MCF 10A (cell line): Measurements from ENCODE around the gene MAGOH. TPM values are rescaled to one million over a fixed set of nuclear protein-coding genes. Genes with fewer than 3 reads are reported as not detected.

Experiments used
- BruUV-seq: library from RNA; stranded (reverse); fragments of 400-500 nt; replicated peaks from 2 replicates; lab custom pipeline; 2021; lab: Mats Ljungman, UMichigan
- CTCF ChIA-PET: fragments of 300-600 bp; sonication (Branson Sonifier 250); formaldehyde crosslinking; extraction: SDS; loops from one replicate; lab custom pipeline; 2021; ENCODE audit warnings: antibody characterized with exemption, inconsistent platforms; lab: Yijun Ruan, JAX
- POLR2A ChIA-PET: fragments of 300-600, 350-650 bp; sonication (Branson Sonifier 250); formaldehyde crosslinking; extraction: SDS; loops from one replicate; lab custom pipeline; 2020; ENCODE audit warnings: antibody characterized with exemption, inconsistent platforms; lab: Yijun Ruan, JAX
- DNase-seq: peaks from one replicate; pipeline ENCODE4 v3.0.0-alpha.2; 2018; ENCODE audit not compliant: unreplicated experiment
- H3K27ac Mint-ChIP-seq: one replicate; pipeline ENCODE4 v1.8.0; 2022; ENCODE audit warnings: mild to moderate bottlenecking, low read depth, mixed read lengths; ENCODE audit not compliant: unreplicated experiment
- H3K27me3 Mint-ChIP-seq: one replicate; pipeline ENCODE4 v1.8.0; 2022; ENCODE audit warnings: mixed read lengths; ENCODE audit not compliant: insufficient read depth, unreplicated experiment
- H3K36me3 Mint-ChIP-seq: one replicate; pipeline ENCODE4 v1.8.0; 2022; ENCODE audit warnings: mild to moderate bottlenecking, moderate library complexity, mixed read lengths; ENCODE audit not compliant: insufficient read depth, unreplicated experiment
- H3K4me1 Mint-ChIP-seq: one replicate; pipeline ENCODE4 v1.8.0; 2022; ENCODE audit warnings: mixed read lengths; ENCODE audit not compliant: insufficient read depth, unreplicated experiment
- H3K4me3 Mint-ChIP-seq: one replicate; pipeline ENCODE4 v1.8.0; 2022; ENCODE audit warnings: mild to moderate bottlenecking, moderate library complexity, mixed read lengths; ENCODE audit not compliant: unreplicated experiment
- H3K9me3 Mint-ChIP-seq: one replicate; pipeline ENCODE4 v1.8.0; 2022; ENCODE audit warnings: mixed read lengths; ENCODE audit not compliant: unreplicated experiment
- CTCF ChIP-seq: fragments of 200-600 bp; IDR thresholded peaks from one replicate; pipeline ENCODE4 v1.8.0; 2022; ENCODE audit warnings: antibody characterized with exemption, mild to moderate bottlenecking; ENCODE audit not compliant: unreplicated experiment
- intact Hi-C: fragments of 100-400 bp; cut with micrococcal nuclease; formaldehyde crosslinking; loops from 2 replicates; pipeline ENCODE4 v1.14.1; 2022
- total RNA-seq: library from RNA; stranded (reverse); gene quantifications from 2 replicates; pipeline ENCODE4 v1.2.3, GENCODE V29; 2022

Gene MAGOH
- total RNA-seq, 1 experiment from 2014 or later = 68.2 TPM

- Mint-ChIP-seq H3K36me3 (peaks cover 4% of the 10 kb centered on the region), H3K27ac (peak overlapping the region; percentile 27), H3K27me3 (no peaks in the 10 kb centered on the region), H3K9me3 (no peaks in the 10 kb centered on the region), H3K4me3 (no peak overlapping the region), H3K4me1 (peaks cover 15% of the 10 kb centered on the region)
- no peak for DNase-seq
- TF ChIP-seq CTCF = no peak
- ChIA-PET POLR2A (no interaction called here), CTCF (interaction anchor here (0.7 to 2.3 kb wide), 6 partner anchors 9 to 118 kb away, joined by 3 to 14 read pairs (median 4); no protein-coding TSS in a partner anchor)
- intact Hi-C loops = loop anchor here (10.0 kb wide), 1 partner anchor 480 kb away; no protein-coding TSS in a partner anchor
- BruUV-seq = no TSS peak
These were observed 36.3 kb upstream of the MAGOH start for GRCh38 chr1:53274541-53275185.

DNA sequence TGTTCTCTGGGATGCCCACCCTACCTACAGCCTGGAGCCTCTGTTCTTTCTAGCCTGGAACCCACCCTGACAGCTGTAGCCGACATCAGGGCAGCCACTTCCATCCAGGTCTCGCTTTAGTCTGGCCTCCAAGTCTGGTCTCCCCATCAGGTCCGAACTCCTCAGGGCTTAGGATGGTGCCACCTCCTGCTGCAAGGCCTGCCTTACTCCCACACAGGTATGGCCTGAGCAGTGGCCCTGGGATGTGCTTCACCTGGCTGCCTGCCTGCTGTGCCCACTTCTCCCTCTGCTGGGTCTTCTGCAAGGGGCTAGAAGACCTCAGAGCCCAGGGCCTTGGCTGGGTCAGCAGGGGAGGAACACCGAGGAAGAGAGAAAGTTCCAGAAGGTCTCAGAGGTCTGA lies 35.7 kb upstream of the MAGOH start:
- peaks cover 5% of the 10 kb centered on the region for H3K36me3 Mint-ChIP-seq
- H3K4me1 Mint-ChIP-seq = peaks cover 15% of the 10 kb centered on the region
- POLR2A ChIA-PET = interaction anchor here (0.7 to 1.0 kb wide), 3 partner anchors 52 to 315 kb away, joined by 3 to 4 read pairs (median 3); no protein-coding TSS in a partner anchor
- CTCF ChIA-PET = interaction anchor here (0.7 to 2.3 kb wide), 2 partner anchors 17 to 119 kb away, joined by 4 to 14 read pairs; no protein-coding TSS in a partner anchor
- no peak for TF ChIP-seq CTCF
- DNase-seq = no peak
- no TSS peak for BruUV-seq
- no peak overlapping the region for H3K4me3 Mint-ChIP-seq
- intact Hi-C loops = loop anchor here (10.0 kb wide), 1 partner anchor 481 kb away; no protein-coding TSS in a partner anchor
- H3K27ac Mint-ChIP-seq = peak overlapping the region; percentile 27
- no peaks in the 10 kb centered on the region for H3K27me3 Mint-ChIP-seq
- H3K9me3 Mint-ChIP-seq = no peaks in the 10 kb centered on the region

DNA sequence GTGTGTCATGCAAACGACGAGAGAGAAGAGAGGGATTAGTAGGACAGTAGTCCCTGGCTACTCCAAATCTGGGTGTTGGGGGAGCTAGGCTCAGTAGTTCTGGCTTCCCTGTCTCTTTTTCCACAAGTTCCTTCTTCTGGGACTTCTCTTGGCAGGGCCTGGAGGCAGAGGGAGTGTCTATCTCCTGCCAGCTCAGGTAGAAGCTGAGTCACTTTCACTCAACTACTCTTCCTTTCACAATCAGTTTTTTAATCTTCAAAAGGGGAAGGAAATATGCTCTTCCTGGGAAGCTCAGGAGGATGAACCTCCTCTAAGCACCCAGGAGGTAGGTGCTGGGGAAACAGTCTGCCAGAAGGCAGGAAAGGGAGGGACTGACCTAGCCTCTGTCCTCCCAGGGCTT lies 35.2 kb upstream of the MAGOH start:
- CTCF ChIA-PET = interaction anchor here (0.7 to 2.3 kb wide), 3 partner anchors 18 to 120 kb away, joined by 3 to 14 read pairs (median 4); no protein-coding TSS in a partner anchor
- POLR2A ChIA-PET = interaction anchor here (0.6 to 1.0 kb wide), 4 partner anchors 53 to 471 kb away, joined by 3 to 4 read pairs (median 3); no protein-coding TSS in a partner anchor
- peaks cover 9% of the 10 kb centered on the region for H3K36me3 Mint-ChIP-seq
- H3K27me3 Mint-ChIP-seq = no peaks in the 10 kb centered on the region
- intact Hi-C loops = loop anchor here (10.0 kb wide), 1 partner anchor 481 kb away; no protein-coding TSS in a partner anchor
- no TSS peak for BruUV-seq
- DNase-seq = peak; percentile 57
- peaks cover 15% of the 10 kb centered on the region for H3K4me1 Mint-ChIP-seq
- no peak overlapping the region for H3K27ac Mint-ChIP-seq
- H3K9me3 Mint-ChIP-seq = no peaks in the 10 kb centered on the region
- no peak for TF ChIP-seq CTCF
- no peak overlapping the region for H3K4me3 Mint-ChIP-seq

GRCh38 chr1:53272349-53272748 lies 34.0 kb upstream of the MAGOH start:
- H3K36me3 Mint-ChIP-seq = peaks cover 9% of the 10 kb centered on the region
- H3K4me1 Mint-ChIP-seq = peaks cover 15% of the 10 kb centered on the region
- H3K27ac Mint-ChIP-seq = peak overlapping the region; percentile 69
- ChIA-PET POLR2A (no interaction called here), CTCF (interaction anchor here (0.6 to 2.3 kb wide), 4 partner anchors 21 to 121 kb away, joined by 3 to 14 read pairs (median 4); no protein-coding TSS in a partner anchor)
- intact Hi-C loops = loop anchor here (10.0 kb wide), 1 partner anchor 482 kb away; no protein-coding TSS in a partner anchor
- no peaks in the 10 kb centered on the region for H3K27me3 Mint-ChIP-seq
- H3K4me3 Mint-ChIP-seq = no peak overlapping the region
- DNase-seq = no peak
- TF ChIP-seq CTCF = no peak
- no peaks in the 10 kb centered on the region for H3K9me3 Mint-ChIP-seq
- no TSS peak for BruUV-seq
